Glomerular endothelial cell (primary cell): ENCODE results near the gene OTUD5. TPM values are rescaled to one million over a fixed set of nuclear protein-coding genes. Genes with fewer than 3 reads are reported as not detected.
A peak's percentile ranks its signal among the peaks of the same experiment; 100 is the strongest.

Experiments used
- DNase-seq: peaks from one replicate; pipeline ENCODE4 v3.0.0-alpha.2; 2011; ENCODE audit warnings: low read depth, low spot score; ENCODE audit errors: extremely low read depth
- total RNA-seq: library from RNA; depleted of rRNA; stranded (reverse); fragments of >200 nt; gene quantifications from 2 replicates; pipeline ENCODE4 v1.2.3, GENCODE V29; 2015

Gene OTUD5
- total RNA-seq, 1 donor from 2014 or later, result 53.3 TPM

DNA sequence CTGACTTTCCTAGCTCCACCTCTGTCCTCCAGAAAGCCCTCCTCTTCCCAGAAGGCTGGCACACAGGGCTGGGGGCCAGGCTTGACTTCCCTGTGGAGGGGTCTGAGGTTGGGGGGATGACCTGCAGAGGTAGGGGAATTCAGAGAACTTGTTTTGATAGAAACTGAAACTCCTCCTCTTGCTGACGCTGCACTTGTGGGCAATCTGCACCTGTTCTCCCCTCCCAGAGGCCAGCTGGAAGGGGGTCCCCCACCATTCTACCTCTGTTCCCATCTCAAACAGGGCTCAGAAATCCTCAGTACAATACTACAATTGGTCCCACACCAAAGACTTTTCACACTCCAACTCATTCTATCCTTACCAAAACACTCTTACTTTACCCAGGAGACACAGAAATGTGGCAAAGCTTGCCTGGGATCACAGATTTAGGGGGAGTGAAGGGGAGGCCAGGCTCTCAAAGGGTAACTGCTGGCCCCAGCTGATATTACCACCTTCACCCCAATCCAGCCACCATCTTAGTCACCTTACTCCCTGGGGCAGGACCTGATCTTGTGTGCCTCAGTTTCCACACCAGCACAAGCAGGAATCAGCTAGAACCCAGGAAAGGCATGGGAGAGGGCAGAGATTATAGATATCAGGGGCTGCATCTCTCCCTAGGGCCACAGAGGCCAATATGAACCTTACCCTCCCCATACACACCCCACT lies 18.5 kb downstream of the OTUD5 start:
- no peak for DNase-seq

DNA sequence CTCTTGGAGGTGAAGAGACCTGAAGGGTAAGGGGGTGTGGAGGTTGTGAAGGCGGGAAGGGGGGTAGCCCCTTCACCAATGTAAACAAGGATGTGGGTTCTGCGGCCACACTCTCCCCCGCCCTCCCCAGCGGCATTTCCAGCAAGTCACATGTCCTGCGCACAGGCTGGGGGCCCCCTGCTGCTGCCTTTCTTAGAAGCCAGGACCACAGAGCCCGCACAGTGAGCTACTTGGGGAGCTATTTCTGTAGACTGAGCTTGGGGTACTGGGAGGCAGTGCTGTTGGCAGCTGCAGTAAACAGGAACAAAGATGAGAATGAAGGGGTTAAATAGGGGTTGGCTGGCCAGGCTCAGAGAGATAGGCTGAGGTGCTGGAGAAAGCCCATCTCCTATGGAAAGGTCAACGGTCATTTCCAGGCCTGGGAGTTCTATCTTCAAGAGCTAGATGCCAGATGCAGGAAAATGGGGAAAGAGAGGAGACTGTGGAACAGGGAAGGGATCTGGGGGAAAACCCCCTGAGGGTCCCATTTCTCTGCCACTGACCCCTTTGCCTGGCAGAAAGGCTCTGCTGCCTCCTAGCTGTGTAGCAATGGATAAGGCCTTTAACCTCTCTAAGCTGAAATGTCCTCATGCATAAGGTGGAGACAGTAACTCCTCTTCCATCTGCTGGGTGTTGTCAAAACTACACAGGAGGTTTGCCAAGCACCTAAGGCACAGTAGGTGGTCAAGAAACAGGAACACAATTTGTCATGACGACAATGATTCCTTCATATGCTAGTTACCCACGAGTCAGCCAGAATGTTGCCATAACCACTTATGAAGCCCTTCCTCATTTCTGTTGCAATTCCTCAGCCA lies 20.1 kb downstream of the OTUD5 start:
- no peak for DNase-seq

DNA sequence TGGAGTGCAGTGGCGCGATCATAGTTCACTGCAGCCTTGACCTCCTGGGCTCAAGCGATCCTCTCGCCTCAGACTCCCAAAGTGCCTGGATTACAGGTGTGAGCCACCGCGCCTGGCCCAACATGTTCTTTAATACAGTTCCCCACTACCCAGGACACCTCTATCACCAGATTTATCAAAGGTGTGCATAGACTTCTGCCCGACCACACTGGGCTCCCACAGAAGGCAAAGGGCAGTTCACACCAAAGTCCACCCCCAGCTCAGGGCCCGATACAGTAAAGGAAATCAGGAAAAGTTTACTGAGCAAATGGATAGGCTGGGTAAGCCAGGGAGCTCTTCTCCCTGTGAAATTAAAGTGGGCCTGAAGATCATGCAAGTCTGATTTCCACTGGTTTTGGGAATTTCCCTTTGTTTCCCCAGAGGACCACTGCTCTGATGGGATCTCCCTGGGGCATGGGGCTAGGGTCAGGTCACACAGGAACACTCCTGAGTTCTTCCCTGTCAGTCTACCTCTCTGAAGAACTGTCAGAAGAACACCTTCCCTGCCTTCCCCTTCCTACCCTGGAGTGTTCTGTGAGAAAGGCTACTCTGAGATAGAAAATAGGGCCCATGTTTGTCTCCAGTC lies 20.9 kb downstream of the OTUD5 start:
- no peak for DNase-seq

DNA sequence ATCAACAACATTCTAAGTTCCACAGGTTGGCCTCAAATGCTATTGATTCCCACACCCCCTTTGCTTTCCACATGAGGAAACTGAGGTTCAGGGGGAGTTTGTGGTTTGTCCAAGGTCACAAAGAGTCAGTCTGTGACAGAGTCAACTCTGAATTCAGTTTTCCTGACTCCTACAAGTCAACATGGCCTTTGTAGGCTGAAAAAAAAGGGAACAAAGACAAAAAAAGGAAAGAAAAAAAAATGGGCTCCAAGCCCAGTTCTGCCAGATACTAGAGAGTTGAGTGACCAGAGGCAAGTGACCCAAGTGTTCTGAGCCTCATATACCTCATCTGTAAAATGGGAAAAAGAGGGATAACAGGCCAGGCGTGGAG lies 22.1 kb downstream of the OTUD5 start:
- DNase-seq, result no peak

DNA sequence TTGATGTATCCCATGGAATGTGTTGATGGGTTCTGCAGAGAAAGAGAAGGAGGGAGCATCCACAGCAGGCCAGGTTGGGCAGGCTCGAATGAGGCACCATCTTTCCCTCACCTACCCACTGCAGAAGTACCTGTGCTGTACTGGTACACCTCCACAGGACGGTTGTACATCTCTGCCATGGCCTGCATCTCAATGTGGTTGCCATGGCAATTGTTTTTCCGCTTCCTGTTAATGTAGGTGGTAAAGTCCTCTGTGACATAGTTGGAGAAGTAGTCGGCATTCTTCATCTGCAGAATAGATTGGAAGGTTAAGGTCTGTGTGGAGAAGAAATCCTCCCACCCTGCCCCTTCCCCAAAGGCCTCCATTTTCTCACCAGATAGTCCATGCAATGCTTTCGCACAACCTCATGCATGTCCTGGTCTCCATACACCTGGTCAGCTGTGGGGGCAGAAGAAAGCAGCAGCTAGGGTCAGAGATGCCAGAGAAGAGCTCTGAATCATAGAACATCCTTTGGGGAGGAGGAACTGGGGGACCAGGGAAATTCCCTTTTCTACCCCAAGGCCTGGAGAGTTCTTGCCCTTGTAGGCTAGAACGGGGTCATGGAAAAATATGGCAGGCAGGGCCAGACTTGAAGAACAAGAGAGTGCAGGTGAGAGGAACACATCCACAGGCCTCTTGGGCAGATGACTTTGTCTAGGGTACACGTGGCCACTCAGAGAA lies 22.7 kb downstream of the OTUD5 start:
- no peak for DNase-seq

DNA sequence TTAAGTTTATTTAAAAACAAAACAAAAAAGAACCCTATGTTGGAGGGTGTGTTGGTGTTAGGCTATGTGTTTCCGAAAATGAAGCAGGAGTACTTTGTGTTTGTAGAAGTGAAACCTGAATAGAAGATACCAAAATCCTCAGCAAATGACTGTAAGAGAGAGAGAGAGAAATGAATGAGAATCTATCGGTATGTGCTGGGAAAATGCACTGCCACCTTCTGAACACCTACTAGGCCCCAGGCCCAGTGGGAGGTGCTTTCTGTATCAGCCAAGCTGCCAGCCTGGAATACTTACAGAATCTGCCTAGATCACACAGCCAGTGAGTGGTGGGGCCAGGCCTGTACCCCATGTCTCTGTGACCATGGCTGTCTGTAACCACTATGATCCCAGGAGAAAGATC lies 23.6 kb downstream of the OTUD5 start:
- no peak for DNase-seq

DNA sequence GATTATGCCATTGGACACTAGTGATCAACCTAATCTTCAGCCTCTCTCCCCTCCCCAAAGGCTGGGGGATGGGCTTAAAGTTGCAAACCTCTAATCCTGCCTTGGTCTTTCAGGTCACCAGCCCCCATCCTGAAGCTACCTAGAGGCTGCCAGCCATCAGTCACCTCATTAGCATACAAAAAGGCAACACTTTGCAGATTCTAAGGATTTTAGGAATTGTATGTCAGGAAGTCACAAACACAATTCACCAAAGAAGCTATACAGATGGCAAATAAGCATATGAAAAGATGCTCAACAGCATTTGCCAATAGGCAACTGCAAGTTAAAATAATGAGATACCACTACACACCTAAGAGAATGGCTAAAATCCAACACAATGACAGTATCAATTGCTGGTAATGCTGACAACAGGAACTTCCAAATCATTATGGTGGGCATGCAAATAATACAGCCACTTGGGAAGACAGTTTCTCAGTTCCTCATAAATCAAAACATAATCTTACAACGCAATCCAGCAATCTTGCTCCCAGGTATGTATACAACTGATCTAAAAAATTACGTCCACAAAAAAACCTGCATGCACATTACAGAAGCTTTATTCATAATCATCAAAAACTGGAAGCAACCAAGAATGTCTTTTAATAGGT lies 29.5 kb downstream of the OTUD5 start:
- DNase-seq, result no peak

DNA sequence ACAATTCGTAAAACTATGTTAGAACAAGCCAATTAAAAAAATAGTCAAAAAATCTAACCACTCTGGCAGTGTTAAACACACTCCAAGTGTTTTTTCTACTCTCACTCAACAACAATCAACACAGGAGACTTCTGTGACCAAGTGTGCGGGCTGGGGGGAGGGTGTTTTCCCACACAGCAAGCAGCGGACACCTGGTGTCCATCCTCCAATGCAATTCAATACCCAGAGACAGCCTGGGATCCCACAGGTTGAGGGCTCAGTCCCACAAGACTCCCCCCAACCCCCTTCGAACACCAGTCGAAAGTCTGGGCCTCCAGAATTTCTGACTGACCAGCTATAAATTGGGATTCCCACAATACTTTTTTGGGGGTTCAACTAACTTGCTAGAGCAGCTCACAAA lies 30.3 kb downstream of the OTUD5 start:
- DNase-seq, result no peak

DNA sequence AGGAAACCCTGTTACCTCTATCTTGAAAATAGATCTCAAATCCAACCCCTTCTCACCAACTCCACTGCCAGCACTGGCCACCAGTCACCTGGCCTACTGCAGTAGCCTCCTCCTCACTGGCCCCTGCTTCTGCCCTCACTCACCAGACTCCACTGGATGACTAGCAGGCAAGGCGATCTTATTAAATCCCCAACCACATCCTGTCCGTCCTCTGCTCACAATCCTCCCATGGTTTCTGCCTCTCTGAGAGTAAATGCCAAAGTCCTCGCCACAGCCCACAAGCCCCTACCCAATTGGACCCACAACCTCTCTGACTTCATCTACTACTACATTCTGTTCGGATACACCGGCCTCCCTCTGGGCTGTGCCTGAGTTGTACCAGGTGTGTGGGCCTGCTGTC lies 33.1 kb downstream of the OTUD5 start:
- DNase-seq, result no peak

DNA sequence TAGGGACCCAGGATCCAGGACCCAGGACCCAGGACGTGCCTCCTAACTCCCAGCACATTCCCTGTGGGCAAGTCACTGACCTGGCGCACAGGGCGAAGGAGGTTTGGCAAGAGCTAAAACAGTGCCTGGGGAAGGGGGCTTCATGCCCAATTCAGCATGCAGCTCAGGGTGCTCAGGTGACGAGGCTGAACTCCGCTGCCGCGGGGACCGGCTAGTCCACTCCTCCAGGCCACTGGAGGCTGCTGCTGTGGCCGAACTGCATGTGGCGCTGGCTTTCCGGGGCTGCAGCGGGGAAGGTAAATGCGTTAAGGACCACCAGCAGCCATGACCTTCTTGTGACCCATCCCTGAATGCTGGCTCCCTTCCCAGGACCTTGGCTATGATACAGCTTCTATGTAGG lies 33.6 kb downstream of the OTUD5 start:
- no peak for DNase-seq

DNA sequence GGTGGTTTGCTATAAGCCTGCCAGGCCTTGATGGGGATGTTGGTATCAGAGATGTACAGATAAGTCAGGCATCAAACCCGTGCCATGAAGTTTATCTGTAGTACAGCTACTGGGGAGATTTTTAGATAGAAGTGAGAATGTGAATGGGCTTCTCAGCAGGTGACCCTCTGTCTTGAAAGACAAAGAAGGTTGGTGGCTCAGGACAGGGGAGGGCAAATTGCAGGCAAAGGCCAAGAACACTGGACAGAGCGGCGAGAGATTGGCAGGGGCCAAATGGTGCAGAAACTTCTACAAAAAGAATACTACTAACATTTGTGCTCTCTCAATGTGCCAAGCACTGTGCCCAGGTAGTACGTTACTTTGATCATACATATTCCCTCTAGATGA lies 36.7 kb downstream of the OTUD5 start:
- DNase-seq, result no peak

DNA sequence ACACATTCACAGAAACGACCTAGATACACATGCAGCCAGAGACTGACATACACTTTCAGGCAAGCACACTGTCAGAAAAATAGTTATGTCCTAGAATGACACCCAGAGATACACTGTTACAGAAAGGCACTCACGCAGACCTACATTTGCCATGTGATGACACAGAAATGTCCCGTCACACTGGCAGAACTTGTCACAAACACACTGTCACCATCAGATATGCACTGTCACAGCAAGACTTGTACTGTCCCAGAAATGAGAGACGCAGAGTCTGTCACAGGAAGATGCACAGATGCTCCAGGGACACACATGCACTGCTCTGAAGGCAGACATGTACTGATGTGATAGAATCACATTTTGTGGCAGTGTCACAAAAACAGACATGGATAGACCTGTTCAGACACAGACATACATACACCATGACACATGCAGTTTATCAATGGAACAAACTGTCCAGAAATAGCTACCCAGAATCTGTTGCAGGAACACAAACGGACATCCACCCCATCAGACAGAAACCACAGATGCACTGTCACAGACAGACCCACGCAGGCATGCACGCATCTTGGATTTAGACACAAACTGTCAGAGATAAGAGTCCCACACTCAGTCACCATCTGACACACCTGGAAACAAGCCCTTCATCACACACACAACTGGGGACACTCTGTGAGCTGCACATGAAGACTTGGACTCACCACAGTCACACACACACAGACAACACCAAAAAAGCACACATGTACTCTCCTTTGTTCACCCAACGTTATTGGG lies 37.3 kb downstream of the OTUD5 start:
- DNase-seq, result no peak

DNA sequence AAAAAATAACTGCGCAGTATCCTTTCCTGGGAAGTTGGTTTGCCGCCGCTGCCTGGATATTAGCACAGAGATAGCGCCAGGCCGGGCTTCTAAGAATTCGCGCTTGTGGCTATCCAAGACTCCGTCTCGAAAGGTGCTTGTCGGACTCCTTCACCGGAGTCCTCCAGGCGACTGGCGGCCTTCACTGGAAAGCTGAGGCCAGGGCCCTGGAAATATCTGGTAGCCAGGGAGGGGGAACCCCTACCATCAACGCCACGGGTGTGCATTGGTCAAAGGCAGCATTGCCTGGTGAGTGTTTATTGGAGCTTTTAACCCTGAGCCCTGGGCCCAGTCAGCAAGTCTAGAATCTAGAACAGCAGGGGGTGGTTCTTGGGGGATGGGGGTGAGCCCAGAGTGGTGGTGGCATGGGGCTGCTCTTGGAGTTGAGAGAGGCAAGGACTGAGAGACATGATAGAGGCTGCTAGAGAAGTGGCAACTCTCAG lies 38.0 kb downstream of the OTUD5 start:
- no peak for DNase-seq

DNA sequence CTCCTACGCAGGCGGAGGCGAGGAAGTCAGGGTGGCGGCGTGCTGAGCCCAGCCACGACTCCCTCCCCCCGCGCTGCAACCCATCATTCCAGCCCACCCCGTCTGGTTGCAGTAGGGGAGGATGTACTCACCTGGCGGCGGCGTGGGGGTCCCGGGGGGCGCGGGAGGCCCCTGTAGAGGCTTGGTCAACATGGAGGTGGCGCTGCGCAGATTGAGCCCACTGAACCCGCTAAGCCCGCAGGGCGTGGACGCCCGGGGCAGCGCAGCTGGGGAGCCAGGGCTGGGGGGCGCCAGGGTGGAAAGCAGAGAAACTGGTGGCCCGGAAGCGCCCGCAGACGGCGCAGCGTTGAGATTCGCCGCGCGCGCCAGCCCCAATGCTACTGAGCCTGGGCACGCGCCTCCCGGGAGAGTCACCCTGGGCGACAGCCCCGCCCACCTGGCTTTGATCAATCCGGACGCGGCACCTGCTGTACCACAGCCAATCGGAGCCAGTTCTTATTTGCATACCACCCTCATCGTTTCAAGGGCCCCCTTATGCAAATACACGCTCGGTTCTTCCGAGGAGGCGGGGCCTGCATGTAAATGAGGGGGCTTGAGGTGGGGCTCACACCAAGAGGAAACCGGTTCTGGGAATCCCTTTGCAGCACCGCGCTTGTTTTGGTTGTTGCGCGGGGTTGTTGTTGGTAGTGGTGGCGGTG lies 38.6 kb downstream of the OTUD5 start, which contains the start of gene PIM2:
Gene PIM2 (minus strand): TSS at position 382 of the 698 bp plus-strand sequence. CDS start 190 bp downstream, at position 192.
- no peak for DNase-seq

DNA sequence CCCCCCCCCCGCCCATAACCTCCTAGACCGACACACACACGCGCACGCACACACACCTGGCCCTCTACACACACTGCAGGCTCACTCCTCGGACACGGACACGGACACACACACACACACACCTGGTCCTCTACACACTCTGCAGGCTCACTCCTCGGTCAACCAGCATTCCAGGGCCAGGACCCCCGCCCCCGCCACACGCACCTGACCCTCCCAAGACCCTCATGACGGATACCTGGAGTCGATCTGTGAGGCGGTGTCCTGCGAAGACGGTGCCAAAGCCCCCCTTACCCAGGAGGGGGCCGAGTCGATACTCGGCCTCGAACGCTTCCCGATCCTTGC lies 39.1 kb downstream of the OTUD5 start:
- DNase-seq, result no peak

DNA sequence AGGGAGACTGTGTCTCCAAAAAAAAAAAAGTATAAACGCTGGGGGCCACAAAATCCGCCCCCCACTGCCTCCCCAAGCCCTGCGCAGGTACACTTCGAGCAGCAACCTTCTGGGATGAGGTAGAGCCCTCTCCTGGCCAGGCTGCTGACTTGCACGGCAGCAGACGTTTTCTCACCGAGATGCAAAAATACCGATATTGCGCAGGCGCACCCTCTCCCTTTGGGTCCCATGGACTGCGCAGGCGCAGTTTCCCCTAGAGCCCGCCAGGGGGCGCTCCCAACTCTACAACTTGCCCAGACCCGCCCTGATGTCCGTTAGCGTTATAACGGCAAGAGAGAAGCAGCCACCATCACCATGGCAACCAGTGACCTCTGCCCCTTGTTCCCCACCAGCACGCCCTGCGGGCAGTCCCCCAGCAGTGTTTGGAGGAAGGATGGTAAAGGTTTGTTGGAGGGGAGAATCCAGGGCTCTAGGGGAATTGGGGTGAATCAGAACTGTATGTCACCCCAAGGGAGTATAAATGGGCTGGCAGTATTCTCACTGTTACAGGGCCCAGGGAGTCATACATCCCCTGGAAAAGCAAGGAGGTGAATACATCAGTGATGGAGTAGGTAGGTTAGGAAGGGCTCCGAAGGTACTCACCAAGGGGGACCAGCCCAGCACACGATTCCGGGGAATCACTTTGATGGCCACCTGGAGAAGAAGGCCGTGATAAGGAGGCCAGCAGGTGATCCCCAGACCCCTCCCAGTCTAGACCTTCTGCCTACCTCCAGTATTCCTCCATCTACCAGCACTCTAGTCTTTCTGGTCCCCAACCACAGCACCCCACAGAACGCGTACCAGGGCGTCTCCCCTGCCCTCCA lies 40.0 kb downstream of the OTUD5 start:
- DNase-seq, result peak; percentile 58

DNA sequence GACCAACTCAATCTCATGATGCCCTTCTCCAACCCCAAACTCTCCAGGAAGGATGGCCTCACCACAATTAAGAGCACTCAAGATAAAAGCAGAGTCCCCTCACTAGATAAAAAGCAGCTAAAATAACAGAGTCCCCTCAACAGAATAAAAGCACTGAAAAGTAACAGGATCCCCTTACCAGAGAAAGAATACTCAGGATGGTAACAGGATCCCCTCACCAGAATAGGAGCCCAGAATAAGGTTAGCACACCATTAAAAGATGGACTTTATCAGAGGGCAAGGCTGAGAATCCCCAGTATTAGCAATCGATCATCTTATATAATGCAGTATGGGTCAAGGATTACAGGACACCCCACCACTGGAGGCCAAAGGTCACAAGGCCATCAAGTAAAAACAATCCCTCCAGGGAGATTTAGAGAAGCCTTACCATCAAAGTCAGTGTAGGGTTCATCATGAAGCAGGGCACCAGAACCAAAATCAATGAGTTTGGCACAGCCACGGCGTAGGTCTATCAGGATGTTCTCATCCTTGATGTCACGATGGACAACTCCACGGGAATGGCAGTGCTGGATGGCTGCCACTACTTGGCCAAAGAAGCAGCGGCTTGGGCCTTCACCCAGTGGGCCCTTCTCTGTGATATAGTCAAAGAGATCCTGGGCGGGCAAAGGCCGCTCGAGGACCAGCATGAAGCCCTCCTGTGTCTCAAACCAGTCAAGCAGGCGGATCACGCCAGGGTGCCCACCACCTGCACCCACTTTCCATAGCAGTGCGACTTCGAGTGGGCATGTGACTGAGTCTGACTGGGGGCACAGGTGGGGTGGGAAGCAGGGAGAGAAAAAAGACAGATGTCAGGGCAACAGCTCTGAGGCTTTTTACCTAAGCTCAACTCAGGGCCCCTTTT lies 42.6 kb downstream of the OTUD5 start:
- no peak for DNase-seq
